A549 (cell line): ENCODE data around the gene MEIKIN. TPM values are rescaled to one million over a fixed set of nuclear protein-coding genes. Genes with fewer than 3 reads are reported as not detected.

Experiments used
- ATAC-seq, 2 experiments: fragments of 200-7000 bp in 1 of 2; fragments of >200 bp in 1 of 2; cut with Nextera tagmentation in 1 of 2; cut with Tn5 transposase in 1 of 2; 3 replicates each; pipeline versions ENCODE4 v1.8.0 to v1.9.1; 2018 to 2020; ENCODE audit warnings: mild to moderate bottlenecking in 1 of 2, moderate library complexity in 1 of 2
- CTCF ChIA-PET: fragments of 300-600 bp; sonication (Branson Sonifier 250); formaldehyde crosslinking; extraction: SDS; loops from one replicate; lab custom pipeline; 2021; ENCODE audit warnings: antibody characterized with exemption, inconsistent platforms; lab: Yijun Ruan, JAX
- POLR2A ChIA-PET: fragments of 350-600 bp; formaldehyde crosslinking; extraction: SDS; loops from one replicate; lab custom pipeline; 2021; ENCODE audit warnings: antibody characterized with exemption, inconsistent platforms; lab: Yijun Ruan, JAX
- DNase-seq, 2 experiments: peaks; one replicate each; pipeline versions ENCODE4 v3.0.0 to v3.0.0-alpha.2; 2011 to 2016; ENCODE audit warnings: low read depth in 1 of 2, low spot score in 1 of 2
- FAIRE-seq: peaks from 2 replicates; lab custom pipeline; 2011; peaks lifted over from hg19 to GRCh38; lab: Jason Lieb, UNC
- H3K27ac ChIP-seq, 2 experiments: fragments of >200 bp; sonication (Bioruptor Twin); formaldehyde crosslinking; 3 replicates each; pipeline ENCODE4 v1.5.1; 2016 to 2017
- H3K4me1 ChIP-seq: fragments of >200 bp; sonication (Bioruptor Twin); formaldehyde crosslinking; 3 replicates; pipeline ENCODE4 v1.6.1; 2016
- H3K4me2 ChIP-seq: fragments of >200 bp; sonication (Bioruptor Twin); formaldehyde crosslinking; 3 replicates; pipeline ENCODE4 v1.6.1; 2016
- H3K4me3 ChIP-seq: fragments of >200 bp; sonication (Bioruptor Twin); formaldehyde crosslinking; 3 replicates; pipeline ENCODE4 v1.5.1; 2016
- H3K9me3 ChIP-seq: fragments of >200 bp; sonication (Bioruptor Twin); formaldehyde crosslinking; 3 replicates; pipeline ENCODE4 v1.6.1; 2016
- ATOH8 ChIP-seq: fragments of 250-450 bp; sonication (Bioruptor Pico); IDR thresholded peaks from 2 replicates; pipeline ENCODE4 v1.5.0; 2020; ENCODE audit warnings: low read depth, mild to moderate bottlenecking, moderate library complexity
- BCL3 ChIP-seq: fragments of >200 bp; sonication (Bioruptor Twin); formaldehyde crosslinking; IDR thresholded peaks from 3 replicates; pipeline ENCODE4 v1.6.1; 2016
- CHD4 ChIP-seq: fragments of 200-600 bp; sonication (generic); IDR thresholded peaks from 2 replicates; pipeline ENCODE4 v1.6.1; 2016; ENCODE audit warnings: antibody characterized with exemption, mild to moderate bottlenecking, borderline replicate concordance
- CTCF ChIP-seq: fragments of >200 bp; sonication (Bioruptor Twin); formaldehyde crosslinking; IDR thresholded peaks from 3 replicates; pipeline ENCODE4 v1.5.1; 2016
- FOSB ChIP-seq: fragments of 250-450 bp; sonication (Bioruptor Pico); IDR thresholded peaks from 2 replicates; pipeline ENCODE4 v1.5.0; 2020; ENCODE audit warnings: mild to moderate bottlenecking, moderate library complexity
- FOSL2 ChIP-seq, 2 experiments: fragments of 450-650 bp in 1 of 2; fragments of >200 bp in 1 of 2; sonication (Bioruptor Twin) in 1 of 2; formaldehyde crosslinking; IDR thresholded peaks; 2 replicates each; pipeline versions ENCODE4 v1.5.0 to v1.6.1; 2016 to 2020; ENCODE audit warnings: mild to moderate bottlenecking in 1 of 2, moderate library complexity in 1 of 2
- FOXS1 ChIP-seq: fragments of 250-450 bp; sonication (Bioruptor Pico); IDR thresholded peaks from 2 replicates; pipeline ENCODE4 v1.5.0; 2020; ENCODE audit warnings: mild to moderate bottlenecking, moderate library complexity
- GATA3 ChIP-seq: IDR thresholded peaks from 2 replicates; pipeline ENCODE4 v1.6.1; 2012; ENCODE audit warnings: borderline replicate concordance
- HOXB5 ChIP-seq: fragments of 250-450 bp; sonication (Bioruptor Pico); IDR thresholded peaks from 2 replicates; pipeline ENCODE4 v1.5.0; 2020; ENCODE audit warnings: mild to moderate bottlenecking, moderate library complexity
- KDM1A ChIP-seq: fragments of 200-600 bp; sonication (generic); IDR thresholded peaks from 2 replicates; pipeline ENCODE4 v1.6.1; 2016; ENCODE audit warnings: low read depth, mild to moderate bottlenecking
- MAFK ChIP-seq: fragments of 450-650 bp; IDR thresholded peaks from 2 replicates; pipeline ENCODE4 v1.6.1; 2014; ENCODE audit not compliant: partially characterized antibody
- NR3C1 ChIP-seq: fragments of >200 bp; sonication (Bioruptor Twin); formaldehyde crosslinking; IDR thresholded peaks from 3 replicates; pipeline ENCODE4 v1.6.1; 2017
- PBX3 ChIP-seq: IDR thresholded peaks from 2 replicates; pipeline ENCODE4 v1.6.1; 2012
- POLR2AphosphoS2 ChIP-seq: conservative IDR thresholded peaks from 2 replicates; pipeline ENCODE4 v1.6.1; 2012; ENCODE audit warnings: low read length, improper control_type of control experiment, inconsistent platforms
- RAD21 ChIP-seq, 2 experiments: fragments of >200 bp in 1 of 2; sonication (Bioruptor Twin) in 1 of 2; formaldehyde crosslinking in 1 of 2; IDR thresholded peaks in 1 of 2; conservative IDR thresholded peaks in 1 of 2; 2 replicates in 1 of 2; 3 replicates in 1 of 2; pipeline ENCODE4 v1.6.1; 2012 to 2018; ENCODE audit warnings: inconsistent platforms in 1 of 2
- SREBF2 ChIP-seq: fragments of 450-650 bp; IDR thresholded peaks from 2 replicates; pipeline ENCODE4 v1.6.1; 2014; ENCODE audit warnings: mild to moderate bottlenecking, moderate library complexity
- ZC3H11A ChIP-seq: fragments of 450-650 bp; IDR thresholded peaks from 2 replicates; pipeline ENCODE4 v1.6.1; 2014; ENCODE audit warnings: antibody characterized with exemption, mild to moderate bottlenecking
- ZFP36 ChIP-seq: fragments of 450-650 bp; IDR thresholded peaks from 2 replicates; pipeline ENCODE4 v1.6.1; 2014; ENCODE audit warnings: borderline replicate concordance; ENCODE audit not compliant: partially characterized antibody
- ZNF302 ChIP-seq: fragments of 250-450 bp; sonication (Bioruptor Pico); IDR thresholded peaks from 2 replicates; pipeline ENCODE4 v1.9.0; 2021; ENCODE audit warnings: inconsistent platforms, mild to moderate bottlenecking, moderate library complexity
- WGBS: methylation state at CpG from one replicate; pipeline ENCODE4 v1.1.6; 2017; ENCODE audit errors: missing lambda C conversion rate; 5-methylcytosine and 5-hydroxymethylcytosine counted together
- polyA plus RNA-seq, 4 experiments: library from polyadenylated mRNA; depleted of rRNA in 3 of 4; stranded (reverse); fragments of >200 nt; fragmentation: RNase III in 1 of 4; extraction: RNeasy Plus Mini Kit Qiagen cat#74134 plus additional on column Dnase treatment in 1 of 4; gene quantifications; 2 replicates in 3 of 4; 3 replicates in 1 of 4; pipeline ENCODE4 v1.2.3, GENCODE V29; 2011 to 2017

Gene MEIKIN
- polyA plus RNA-seq, 2 of the 4 experiments (the other 2 are of a cell fraction), result not detected

GRCh38 chr5:131776450-131776849 is 169.0 kb downstream of the MEIKIN start:
- Histone ChIP-seq H3K4me3 (no peak overlapping the region), H3K4me2 (no peak overlapping the region), H3K9me3 (no peaks in the 10 kb centered on the region), H3K27ac (no peak overlapping the region), H3K4me1 (peaks cover 42% of the 10 kb centered on the region; the same call in 2 of the 3 replicates)
- TF ChIP-seq ATOH8 (CRISPR knock-in tag), result no peak
- no peak for TF ChIP-seq BCL3
- no peak for TF ChIP-seq MAFK
- TF ChIP-seq FOXS1, result no peak
- TF ChIP-seq CHD4, result no peak
- no peak for TF ChIP-seq SREBF2
- no peak for TF ChIP-seq ZNF302 (CRISPR knock-in tag)
- no peak for TF ChIP-seq GATA3
- TF ChIP-seq ZFP36, result no peak
- no peak for TF ChIP-seq PBX3
- no peak for TF ChIP-seq ZC3H11A
- TF ChIP-seq HOXB5 (CRISPR knock-in tag), result no peak
- TF ChIP-seq NR3C1, result no peak
- no peak for TF ChIP-seq RAD21 (conservative IDR thresholded peaks at IDR 0.05 in 1 of 2, IDR thresholded peaks at IDR 0.05 in 1 of 2)
- no peak for TF ChIP-seq FOSB (CRISPR knock-in tag)
- TF ChIP-seq KDM1A, result no peak
- no peak for TF ChIP-seq POLR2AphosphoS2
- ChIA-PET CTCF (no interaction called here), POLR2A (no interaction called here)
- 84% methylated on average over 1 of the region's 1 CpG for WGBS
- no peak for FAIRE-seq
- no peak for DNase-seq
- no peak; a peak in 1 of 6 replicates for ATAC-seq

- WGBS, result 2% methylated on average over 4 of the region's 4 CpGs
- FAIRE-seq (peak; percentile 86), ATAC-seq (peak in 1 of 2 experiments; percentile 89; a peak in 3 of 6 replicates), DNase-seq (peak; percentile 40 to 60)
- H3K9me3 ChIP-seq, result no peaks in the 10 kb centered on the region
- H3K27ac ChIP-seq, result no peak overlapping the region
- H3K4me1 ChIP-seq, result peaks cover 42% of the 10 kb centered on the region; the same call in 2 of the 3 replicates
- CTCF ChIA-PET, result interaction anchor here (1.6 kb wide), 1 partner anchor 84 kb away, joined by 3 read pairs; no protein-coding TSS in a partner anchor
- POLR2A ChIA-PET, result interaction anchor here (0.6 to 1.3 kb wide), 2 partner anchors 8 to 22 kb away, joined by 4 read pairs; partner anchors contain the start of gene FNIP1
- TF ChIP-seq GATA3 (peak; percentile 24; the same call in 1 of the 2 replicates), FOSL2 (IDR thresholded peaks at IDR 0.05) (no peak), FOSL2 (CRISPR knock-in tag; IDR thresholded peaks at IDR 0.05) (0 out of 2 replicates have a peak, but pooled peaks have one; percentile 30), CTCF (no peak)
- TF ChIP-seq, all 56 proteins: peak for 2
- H3K4me2 ChIP-seq, result peak overlapping the region; percentile 69
- H3K4me3 ChIP-seq, result no peak overlapping the region
Observed at GRCh38 chr5:131774652-131775367, 170.7 kb downstream of the MEIKIN start.
